Measurements from ENCODE around the gene C4A. TPM values are rescaled to one million over a fixed set of nuclear protein-coding genes. Genes with fewer than 3 reads are reported as not detected.

The C4A gene
- total RNA-seq, 1 donor from 2014 or later: 4.6 TPM

DNA sequence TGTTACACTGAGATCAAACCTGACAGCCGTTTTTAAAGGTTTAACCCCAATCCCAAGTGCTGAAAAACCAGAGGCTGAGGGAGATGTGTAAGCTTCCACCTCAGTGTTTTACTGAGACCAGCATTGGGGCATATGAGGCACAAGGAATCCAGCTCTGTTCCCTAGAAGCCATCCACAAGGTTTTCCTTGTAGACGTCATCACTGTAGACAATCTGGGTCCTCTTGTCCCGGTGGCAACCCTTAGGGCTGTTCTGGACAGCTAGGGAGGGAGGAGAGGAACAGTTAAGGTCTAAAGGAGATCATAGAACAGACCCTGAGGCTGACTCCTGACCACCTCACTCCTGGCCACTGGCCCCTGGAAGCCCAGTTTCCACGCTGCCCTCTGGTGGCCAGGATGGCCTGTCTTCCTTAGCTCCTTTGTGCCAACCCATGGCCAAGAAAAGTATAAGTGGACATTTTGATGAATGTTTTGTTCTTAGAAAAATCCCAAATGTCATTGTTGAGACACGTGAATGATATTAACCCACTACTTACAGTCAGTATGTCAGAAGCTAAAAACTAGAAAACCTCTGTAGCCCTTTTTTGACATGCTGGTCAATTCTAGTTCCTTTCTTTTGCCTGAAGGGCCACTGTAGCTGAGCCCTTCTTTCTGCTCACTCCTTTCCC is 29.6 kb upstream of the C4A start:
- H3K4me3 Mint-ChIP-seq (ENCODE audit: unreplicated experiment): no peak overlapping the region
- TF ChIP-seq, protein P1, sequence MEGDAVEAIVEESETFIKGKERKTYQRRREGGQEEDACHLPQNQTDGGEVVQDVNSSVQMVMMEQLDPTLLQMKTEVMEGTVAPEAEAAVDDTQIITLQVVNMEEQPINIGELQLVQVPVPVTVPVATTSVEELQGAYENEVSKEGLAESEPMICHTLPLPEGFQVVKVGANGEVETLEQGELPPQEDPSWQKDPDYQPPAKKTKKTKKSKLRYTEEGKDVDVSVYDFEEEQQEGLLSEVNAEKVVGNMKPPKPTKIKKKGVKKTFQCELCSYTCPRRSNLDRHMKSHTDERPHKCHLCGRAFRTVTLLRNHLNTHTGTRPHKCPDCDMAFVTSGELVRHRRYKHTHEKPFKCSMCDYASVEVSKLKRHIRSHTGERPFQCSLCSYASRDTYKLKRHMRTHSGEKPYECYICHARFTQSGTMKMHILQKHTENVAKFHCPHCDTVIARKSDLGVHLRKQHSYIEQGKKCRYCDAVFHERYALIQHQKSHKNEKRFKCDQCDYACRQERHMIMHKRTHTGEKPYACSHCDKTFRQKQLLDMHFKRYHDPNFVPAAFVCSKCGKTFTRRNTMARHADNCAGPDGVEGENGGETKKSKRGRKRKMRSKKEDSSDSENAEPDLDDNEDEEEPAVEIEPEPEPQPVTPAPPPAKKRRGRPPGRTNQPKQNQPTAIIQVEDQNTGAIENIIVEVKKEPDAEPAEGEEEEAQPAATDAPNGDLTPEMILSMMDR (IDR thresholded peaks at IDR 0.05; ENCODE audit: insufficient read depth, low read depth, low read length): peak; percentile 78
- TF ChIP-seq EZH2 (IDR thresholded peaks at IDR 0.05; ENCODE audit: insufficient read depth, low read length): no peak
- peak; percentile 22 for DNase-seq (ENCODE audit: low read depth)
- Histone ChIP-seq H3K27ac (ENCODE audit: low read depth, low read length) (no peak overlapping the region), H3K27me3 (ENCODE audit: insufficient read depth, low read length) (no peaks in the 10 kb centered on the region), H3K4me3 (ENCODE audit: insufficient read depth, low read depth, low read length) (no peak overlapping the region), H3K4me1 (ENCODE audit: insufficient read depth, low read length) (no peaks in the 10 kb centered on the region), H3K36me3 (ENCODE audit: insufficient read depth, low read length) (peaks cover 36% of the 10 kb centered on the region), H3K79me2 (ENCODE audit: insufficient read depth, low read length) (peaks cover 9% of the 10 kb centered on the region), H3K9me3 (ENCODE audit: insufficient read depth, low read depth, low read length) (no peaks in the 10 kb centered on the region), H2AFZ (ENCODE audit: low read depth, low read length) (no peak overlapping the region), H4K20me1 (ENCODE audit: insufficient read depth, low read length) (peaks cover 3% of the 10 kb centered on the region), H3K9ac (ENCODE audit: low read length) (no peak overlapping the region), H3K4me2 (ENCODE audit: low read length) (no peak overlapping the region)
- no peaks in the 10 kb centered on the region for H3K9me3 Mint-ChIP-seq (ENCODE audit: unreplicated experiment)
- FAIRE-seq: peak; percentile 37
- H3K4me1 Mint-ChIP-seq (ENCODE audit: low read depth, unreplicated experiment): peaks cover 5% of the 10 kb centered on the region
- H3K27me3 Mint-ChIP-seq (ENCODE audit: low read depth, unreplicated experiment): peaks cover 16% of the 10 kb centered on the region
- H3K27ac Mint-ChIP-seq (ENCODE audit: unreplicated experiment): no peak overlapping the region
- H3K36me3 Mint-ChIP-seq (ENCODE audit: low read depth, unreplicated experiment): peaks cover 23% of the 10 kb centered on the region

DNA sequence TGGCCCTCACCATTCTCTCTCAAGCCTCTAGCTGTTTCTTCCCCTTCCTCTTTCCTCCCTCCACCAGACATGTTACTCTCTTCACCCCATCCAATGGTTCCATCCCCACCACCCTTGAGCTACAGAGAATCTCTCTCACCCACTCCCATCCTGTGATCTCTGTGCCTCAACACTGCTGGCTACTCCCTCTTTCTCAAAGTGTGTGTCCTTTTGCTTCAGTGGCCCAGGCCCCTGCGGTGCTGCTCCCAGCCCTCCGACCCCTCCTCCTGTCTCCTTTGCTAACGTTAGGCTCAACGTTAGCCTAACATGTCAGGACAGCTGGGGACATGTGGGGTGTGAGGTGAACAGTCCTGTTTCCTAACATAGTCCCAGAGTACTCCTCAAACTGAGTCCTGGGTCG is 29.0 kb upstream of the C4A start:
- TF ChIP-seq, protein P1 (IDR thresholded peaks at IDR 0.05; ENCODE audit: insufficient read depth, low read depth, low read length): no peak
- no peak for TF ChIP-seq EZH2 (IDR thresholded peaks at IDR 0.05; ENCODE audit: insufficient read depth, low read length)
- no peak overlapping the region for H3K4me3 Mint-ChIP-seq (ENCODE audit: unreplicated experiment)
- Histone ChIP-seq H3K4me3 (ENCODE audit: insufficient read depth, low read depth, low read length) (no peak overlapping the region), H3K4me1 (ENCODE audit: insufficient read depth, low read length) (peaks cover 4% of the 10 kb centered on the region), H2AFZ (ENCODE audit: low read depth, low read length) (no peak overlapping the region), H3K36me3 (ENCODE audit: insufficient read depth, low read length) (peaks cover 36% of the 10 kb centered on the region), H3K9me3 (ENCODE audit: insufficient read depth, low read depth, low read length) (no peaks in the 10 kb centered on the region), H3K9ac (ENCODE audit: low read length) (no peak overlapping the region), H3K4me2 (ENCODE audit: low read length) (no peak overlapping the region), H4K20me1 (ENCODE audit: insufficient read depth, low read length) (peaks cover 4% of the 10 kb centered on the region), H3K27ac (ENCODE audit: low read depth, low read length) (no peak overlapping the region), H3K79me2 (ENCODE audit: insufficient read depth, low read length) (peaks cover 15% of the 10 kb centered on the region), H3K27me3 (ENCODE audit: insufficient read depth, low read length) (no peaks in the 10 kb centered on the region)
- peak overlapping the region; percentile 12 for H3K27ac Mint-ChIP-seq (ENCODE audit: unreplicated experiment)
- H3K27me3 Mint-ChIP-seq (ENCODE audit: low read depth, unreplicated experiment): peaks cover 11% of the 10 kb centered on the region
- H3K4me1 Mint-ChIP-seq (ENCODE audit: low read depth, unreplicated experiment): peaks cover 11% of the 10 kb centered on the region
- no peaks in the 10 kb centered on the region for H3K9me3 Mint-ChIP-seq (ENCODE audit: unreplicated experiment)
- FAIRE-seq (no peak), DNase-seq (ENCODE audit: low read depth) (no peak)
- H3K36me3 Mint-ChIP-seq (ENCODE audit: low read depth, unreplicated experiment): peaks cover 22% of the 10 kb centered on the region

DNA sequence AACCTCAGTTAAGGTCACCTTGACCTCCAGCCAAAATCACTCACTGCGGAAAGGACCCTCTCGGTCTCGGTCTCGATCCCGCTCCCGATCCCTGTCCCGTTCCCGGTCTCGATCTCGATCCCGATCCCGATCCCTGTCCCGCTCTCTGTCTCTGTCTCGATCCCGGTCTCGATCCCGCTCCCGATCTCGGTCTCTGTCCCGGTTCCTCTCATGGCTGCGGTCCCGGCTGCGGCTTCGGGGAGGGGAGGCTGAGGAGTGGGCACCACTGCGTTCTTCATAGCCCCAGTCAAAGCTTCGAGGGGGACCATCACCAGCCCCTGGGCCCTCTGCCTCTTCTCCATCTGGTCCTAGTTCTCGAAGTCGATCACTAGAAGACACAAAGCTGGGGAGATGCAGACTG is 27.3 kb upstream of the C4A start:
- Histone ChIP-seq H3K9me3 (ENCODE audit: insufficient read depth, low read depth, low read length) (no peaks in the 10 kb centered on the region), H4K20me1 (ENCODE audit: insufficient read depth, low read length) (peaks cover 4% of the 10 kb centered on the region), H2AFZ (ENCODE audit: low read depth, low read length) (no peak overlapping the region), H3K4me1 (ENCODE audit: insufficient read depth, low read length) (peaks cover 12% of the 10 kb centered on the region), H3K36me3 (ENCODE audit: insufficient read depth, low read length) (peaks cover 36% of the 10 kb centered on the region), H3K79me2 (ENCODE audit: insufficient read depth, low read length) (peaks cover 29% of the 10 kb centered on the region), H3K9ac (ENCODE audit: low read length) (no peak overlapping the region), H3K4me2 (ENCODE audit: low read length) (no peak overlapping the region), H3K4me3 (ENCODE audit: insufficient read depth, low read depth, low read length) (no peak overlapping the region), H3K27me3 (ENCODE audit: insufficient read depth, low read length) (no peaks in the 10 kb centered on the region), H3K27ac (ENCODE audit: low read depth, low read length) (no peak overlapping the region)
- TF ChIP-seq EZH2 (IDR thresholded peaks at IDR 0.05; ENCODE audit: insufficient read depth, low read length): no peak
- TF ChIP-seq, protein P1 (IDR thresholded peaks at IDR 0.05; ENCODE audit: insufficient read depth, low read depth, low read length): no peak
- peak overlapping the region; percentile 9 for H3K27ac Mint-ChIP-seq (ENCODE audit: unreplicated experiment)
- peaks cover 24% of the 10 kb centered on the region for H3K36me3 Mint-ChIP-seq (ENCODE audit: low read depth, unreplicated experiment)
- no peak for FAIRE-seq
- peaks cover 9% of the 10 kb centered on the region for H3K4me1 Mint-ChIP-seq (ENCODE audit: low read depth, unreplicated experiment)
- no peaks in the 10 kb centered on the region for H3K27me3 Mint-ChIP-seq (ENCODE audit: low read depth, unreplicated experiment)
- DNase-seq (ENCODE audit: low read depth): no peak
- H3K9me3 Mint-ChIP-seq (ENCODE audit: unreplicated experiment): no peaks in the 10 kb centered on the region
- H3K4me3 Mint-ChIP-seq (ENCODE audit: unreplicated experiment): no peak overlapping the region

Measured in astrocyte (in vitro differentiated cells and primary cell).